GM21526 (cell line): ENCODE results near the gene PTPRM.

Experiments used
- ATAC-seq: cut with Tn5 transposase; IDR thresholded peaks from one replicate; pipeline ENCODE4 v1.9.1; 2021; ENCODE audit warnings: moderate library complexity; ENCODE audit not compliant: unreplicated experiment, low FRiP score

The PTPRM gene

GRCh38 chr18:8287196-8287885, 720.2 kb downstream of the PTPRM start:
- no peak for ATAC-seq

DNA sequence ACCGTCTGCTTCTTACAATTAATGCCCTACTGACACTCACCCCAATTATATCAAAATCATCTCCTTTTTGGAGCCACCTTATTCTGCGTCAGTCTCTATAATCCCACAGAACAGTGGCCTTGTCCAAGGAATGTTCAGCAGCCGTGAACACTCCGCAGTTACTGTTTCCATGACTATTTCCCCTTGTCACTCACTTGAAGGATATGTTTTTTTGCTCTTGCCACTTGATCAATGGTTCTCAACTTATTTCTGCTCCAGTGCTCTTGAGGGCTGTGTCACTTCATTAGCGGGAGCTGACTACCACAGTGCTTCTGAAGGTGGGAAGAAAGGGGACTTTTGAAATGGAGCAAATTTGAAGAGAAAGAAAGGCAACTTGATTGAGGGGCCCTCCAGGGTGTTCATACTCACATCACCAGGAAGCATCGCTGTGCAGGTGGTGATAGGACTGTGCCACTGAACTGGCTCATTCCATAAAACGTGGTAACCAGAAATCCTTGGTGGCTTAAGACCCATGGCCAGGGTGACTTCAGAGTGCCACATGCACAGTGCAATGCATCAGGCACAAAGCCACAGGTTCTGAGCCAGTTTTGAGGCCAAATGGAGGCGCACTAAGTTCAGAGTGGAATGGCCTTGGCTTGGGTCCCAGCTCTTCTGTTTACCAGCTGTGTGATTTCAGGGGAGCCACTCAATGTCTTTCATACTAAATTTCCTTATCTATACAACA, 721.5 kb downstream of the PTPRM start:
- ATAC-seq, result no peak

GRCh38 chr18:8290435-8290834, 723.3 kb downstream of the PTPRM start:
- no peak for ATAC-seq

- ATAC-seq, result no peak
Measured at GRCh38 chr18:8290913-8291312, 723.8 kb downstream of the PTPRM start.

GRCh38 chr18:8293184-8293583, 726.1 kb downstream of the PTPRM start:
- no peak for ATAC-seq

DNA sequence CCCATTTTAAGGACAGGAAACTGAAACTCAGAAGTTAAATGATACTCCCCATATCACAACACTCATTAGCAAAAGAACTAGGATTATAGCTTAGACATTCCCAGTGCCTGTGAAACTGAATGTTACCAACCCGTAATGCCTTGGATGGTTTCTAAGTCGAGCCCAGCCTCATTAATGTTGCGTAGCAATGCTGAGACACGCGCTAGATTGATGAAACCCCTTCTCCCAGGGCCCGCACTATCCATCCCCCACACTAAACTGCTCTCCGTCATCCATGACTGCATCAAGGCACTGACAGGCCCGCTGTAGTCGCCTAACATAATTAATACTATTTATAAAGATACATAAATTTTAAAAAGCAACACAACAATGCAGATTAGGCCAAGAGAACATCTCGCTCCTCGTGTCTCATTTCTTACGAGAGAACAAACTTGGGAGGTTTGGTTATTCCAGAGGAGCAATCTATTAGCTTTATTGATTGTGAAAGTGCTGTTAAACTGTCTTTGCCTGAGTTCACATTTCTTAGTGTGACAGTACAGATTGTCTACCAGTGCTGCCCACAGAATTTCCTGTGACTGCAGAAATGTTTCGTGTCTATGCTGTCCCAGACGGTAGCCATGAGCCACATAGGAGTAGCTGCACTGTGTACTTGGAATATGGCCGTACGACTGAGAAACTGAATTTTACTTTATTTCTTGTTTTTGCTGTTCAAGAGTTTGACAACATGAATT, 729.9 kb downstream of the PTPRM start:
- ATAC-seq, result no peak

GRCh38 chr18:8298186-8298585, 731.1 kb downstream of the PTPRM start:
- no peak for ATAC-seq

DNA sequence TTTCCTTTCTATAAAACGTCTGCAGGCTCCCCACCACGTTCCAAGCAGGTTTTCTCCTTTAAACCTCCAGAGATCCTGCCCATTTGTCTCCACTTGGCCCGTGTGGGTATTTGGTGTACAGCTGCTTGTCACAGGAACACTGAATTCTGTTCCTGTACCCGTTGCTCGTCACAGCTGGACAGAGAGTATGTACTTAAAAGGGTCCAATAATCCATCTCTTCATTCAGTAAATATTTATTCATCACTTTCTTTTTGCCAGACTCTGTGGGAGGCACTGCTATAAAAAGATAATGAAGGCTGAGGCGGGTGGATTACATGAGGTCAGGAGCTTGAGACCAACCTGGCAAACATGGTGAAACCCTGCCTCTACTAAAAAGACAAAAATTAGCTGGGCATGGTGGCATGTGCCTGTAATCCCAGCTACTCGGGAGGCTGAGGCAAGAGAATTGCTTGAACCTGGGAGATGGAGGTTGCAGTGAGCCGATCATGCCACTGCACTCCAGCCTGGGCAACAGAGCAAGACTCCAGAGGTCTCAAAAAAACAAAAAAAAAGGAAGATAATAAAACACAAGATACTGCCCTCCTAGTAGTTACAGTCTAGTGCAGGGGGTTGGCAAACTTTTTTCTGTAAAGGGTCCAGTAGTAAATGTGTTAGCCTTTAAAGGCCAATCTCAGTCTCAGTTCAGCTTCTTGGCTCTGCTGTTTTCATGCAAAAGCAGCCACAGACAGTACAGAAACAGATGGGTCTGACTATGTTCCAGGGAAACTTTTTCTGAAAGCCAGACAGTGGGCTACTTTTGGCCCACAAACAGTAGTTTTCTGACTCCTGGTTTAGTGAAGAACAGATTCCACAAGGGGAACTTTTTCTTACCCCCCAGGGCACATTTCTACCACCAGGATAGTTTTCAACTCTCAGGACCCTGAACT, 732.2 kb downstream of the PTPRM start:
- no peak for ATAC-seq

DNA sequence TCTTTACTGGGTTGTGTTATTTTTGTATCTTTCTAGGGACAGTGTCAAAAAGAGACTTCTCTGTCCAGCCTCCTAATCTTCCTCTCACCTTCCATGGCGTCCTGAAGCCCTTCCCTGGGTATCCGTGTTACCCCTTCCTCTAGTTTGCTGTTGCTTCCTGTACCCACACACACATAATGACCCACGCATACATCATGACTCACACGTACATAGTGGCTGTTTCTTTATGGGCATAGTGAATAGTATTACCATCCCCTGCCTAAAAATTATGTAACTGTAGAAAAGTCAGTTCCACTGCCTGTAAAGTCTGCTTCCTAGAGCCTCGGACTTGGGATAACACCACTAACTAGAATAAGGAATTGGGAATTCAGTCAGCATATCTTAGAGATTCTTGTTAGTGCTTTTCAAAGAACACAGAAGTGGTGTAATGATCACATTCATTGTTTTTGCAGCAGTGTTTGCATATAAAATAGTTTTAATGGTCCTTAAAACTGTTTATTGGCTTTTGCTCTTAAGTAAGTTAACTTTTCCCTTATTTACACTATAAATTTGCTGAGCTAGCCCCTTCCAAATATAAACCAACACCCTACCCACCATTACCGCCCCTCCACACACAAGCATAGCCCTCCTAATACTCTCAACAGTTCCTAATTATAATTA, 733.8 kb downstream of the PTPRM start:
- no peak for ATAC-seq

- no peak for ATAC-seq
Measured at GRCh38 chr18:8301427-8302172, 734.5 kb downstream of the PTPRM start.

DNA sequence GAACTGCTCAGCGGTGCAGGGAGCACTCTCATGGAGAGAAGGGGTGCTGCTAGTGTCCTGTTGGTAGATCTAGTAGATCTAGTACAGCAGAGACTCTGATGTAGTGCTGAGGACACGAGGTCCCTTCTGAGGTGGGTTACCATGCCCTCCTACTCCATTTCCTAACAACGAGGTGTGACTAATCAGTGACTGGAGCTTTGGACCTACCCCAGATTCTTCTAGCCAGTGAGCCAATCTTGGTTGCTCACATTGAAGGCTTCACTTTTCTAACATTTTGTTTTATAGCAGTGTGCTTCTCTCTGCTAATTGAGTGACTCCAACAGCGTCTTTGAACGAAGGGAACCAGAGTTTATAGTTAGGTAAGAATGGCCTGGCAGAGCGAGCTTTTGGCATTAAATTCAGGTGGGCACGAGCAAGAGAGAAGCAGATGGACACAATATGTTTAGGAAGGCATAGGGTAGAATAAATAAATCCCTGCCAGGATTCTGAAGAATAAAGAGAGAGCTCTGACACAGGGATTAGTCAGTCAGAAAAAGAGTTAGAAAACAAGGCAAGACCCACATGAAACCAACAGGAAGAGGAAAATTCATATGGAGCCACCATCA, 736.1 kb downstream of the PTPRM start:
- ATAC-seq, result no peak

DNA sequence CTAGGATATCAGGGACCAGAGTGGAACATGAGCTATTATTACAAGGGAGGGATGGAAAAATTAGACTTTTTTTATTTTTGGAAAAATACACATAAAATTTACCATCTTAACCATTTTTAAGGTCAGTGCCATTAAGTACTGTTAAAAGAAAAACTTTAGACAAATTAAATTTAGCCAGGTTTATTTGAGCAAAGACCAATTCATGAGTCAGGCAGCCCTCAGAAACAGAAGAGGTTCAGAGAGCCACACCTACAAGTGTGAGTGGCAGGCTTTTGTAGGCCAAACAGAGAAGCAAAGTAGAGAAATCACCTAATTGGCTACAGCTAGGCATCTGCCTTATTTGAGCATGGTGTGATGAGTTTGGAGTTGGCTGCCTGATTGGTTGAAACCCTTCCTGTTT, 740.8 kb downstream of the PTPRM start:
- no peak for ATAC-seq

DNA sequence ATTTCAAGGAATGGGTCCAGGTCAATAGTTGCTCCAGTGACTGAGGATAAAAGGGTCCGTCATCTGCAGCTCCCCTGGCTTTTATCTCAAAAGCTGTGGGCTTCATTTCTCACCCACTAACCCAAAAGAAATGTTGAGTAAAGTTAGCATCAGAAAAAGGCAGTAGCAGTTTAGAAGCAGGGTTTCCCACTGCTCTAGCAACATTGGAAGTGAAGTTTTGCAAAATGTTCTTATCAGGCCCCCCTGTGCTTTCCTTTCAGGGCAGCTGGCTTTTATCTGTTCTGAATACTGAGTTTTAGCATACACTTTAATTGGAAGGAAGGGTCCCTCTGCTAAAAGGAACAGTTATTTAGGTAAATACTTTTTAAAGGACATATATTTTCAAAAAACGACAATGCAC, 745.9 kb downstream of the PTPRM start:
- no peak for ATAC-seq

DNA sequence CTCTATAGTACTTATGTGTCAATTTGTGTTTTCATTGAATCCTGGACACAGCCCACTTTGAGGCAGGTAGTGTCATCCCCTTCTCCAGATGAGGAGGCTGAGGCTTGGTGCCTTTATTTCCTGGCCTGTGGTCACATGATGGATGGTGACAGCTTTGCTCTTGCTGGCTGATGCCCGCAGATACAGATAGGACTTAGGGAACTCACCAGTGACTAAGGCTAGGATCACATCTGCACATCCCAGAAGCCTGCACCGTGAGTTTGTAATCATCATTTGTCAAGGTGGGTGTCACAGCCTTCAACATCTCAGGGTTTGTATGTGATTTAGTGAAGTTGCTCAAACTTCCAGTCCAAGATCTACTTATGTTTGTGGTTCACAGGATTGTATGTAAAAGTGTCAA, 747.0 kb downstream of the PTPRM start:
- no peak for ATAC-seq

- no peak for ATAC-seq
Measured at GRCh38 chr18:8319798-8320489, 752.8 kb downstream of the PTPRM start.

DNA sequence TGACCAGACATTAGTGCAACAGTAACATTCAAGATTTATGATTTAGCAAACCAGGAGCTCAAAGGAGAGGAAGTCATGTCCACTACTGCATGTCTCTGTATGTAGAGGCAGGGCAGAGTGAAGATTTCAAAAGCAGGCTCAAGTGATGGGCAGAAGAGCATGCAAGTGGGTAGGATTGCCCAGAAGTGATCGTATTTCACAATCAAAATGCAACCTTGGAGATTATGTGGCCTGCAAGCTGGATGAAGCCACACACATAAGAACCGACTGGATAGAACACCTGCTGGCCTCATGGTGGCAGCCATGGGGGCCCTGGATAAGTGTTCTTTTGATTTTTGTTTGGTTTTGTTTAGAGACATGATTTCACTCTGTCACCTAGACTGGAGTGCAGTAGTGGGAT, 755.4 kb downstream of the PTPRM start:
- no peak for ATAC-seq

DNA sequence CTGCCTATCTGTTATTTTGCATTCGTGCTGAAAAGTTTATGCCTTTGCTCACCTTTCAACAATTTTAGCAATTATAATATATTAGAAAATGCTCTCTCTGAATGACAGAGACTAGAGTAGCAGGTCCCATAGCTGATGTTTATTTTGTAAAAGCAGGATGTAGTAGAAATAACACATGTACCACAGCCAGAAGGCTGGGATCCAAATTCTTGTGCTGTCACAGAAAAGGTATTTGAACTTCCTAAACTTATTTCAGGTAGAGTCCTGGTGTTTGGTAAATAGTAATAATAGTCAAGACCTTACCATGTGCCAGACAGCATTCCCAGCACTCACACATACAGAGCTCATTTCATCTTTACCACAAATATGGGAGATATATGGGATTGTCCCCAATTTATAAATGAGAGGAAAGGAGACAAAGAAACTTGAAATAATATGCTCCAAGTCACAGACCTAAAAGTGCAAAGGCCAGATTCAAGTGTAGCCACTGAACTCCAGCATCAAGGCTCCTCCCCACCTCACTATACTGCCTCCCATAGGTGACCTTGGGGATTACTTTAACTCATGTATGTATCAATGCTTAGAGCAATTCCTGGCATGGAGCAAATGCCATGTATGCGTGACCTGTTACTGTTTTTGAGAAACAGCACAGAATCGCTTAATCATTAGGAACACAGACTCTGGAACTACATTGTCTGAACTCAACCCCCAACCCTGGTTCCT, 757.4 kb downstream of the PTPRM start:
- ATAC-seq, result no peak
